ENCODE results near the gene HACD4. TPM values are rescaled to one million over a fixed set of nuclear protein-coding genes. Genes with fewer than 3 reads are reported as not detected.

The HACD4 gene
- total and polyA plus RNA-seq, 2 of the 13 experiments (the other 11 are each of a cell fraction or from before 2014, with no cell fraction given) = not detected

GRCh38 chr9:20985851-20986600 lies 45.4 kb downstream of the HACD4 start (continued):
- no peak for TF ChIP-seq AKNA (CRISPR knock-in tag; IDR thresholded peaks at IDR 0.05; ENCODE audit: borderline replicate concordance)

GRCh38 chr9:20984506-20984905 lies 46.9 kb downstream of the HACD4 start:
- WGBS (ENCODE audit: low lambda C conversion rate) = 94% methylated on average over 3 of the region's 3 CpGs
- H3K9me3 ChIP-seq (ENCODE audit: low read length) = no peaks in the 10 kb centered on the region
- intact Hi-C loops (cut with micrococcal nuclease; ENCODE audit: unreplicated experiment) = no loop called here
- no TSS peak for BruUV-seq (replicated peaks)
- no peak overlapping the region for H3K4me2 ChIP-seq (ENCODE audit: low read depth, low read length)
- H3K36me3 ChIP-seq (replicated peaks in 1 of 2; ENCODE audit: control insufficient read depth in 1 of 2, insufficient read depth in 2 of 2, low read length in 2 of 2) = peaks cover 0 to 2% of the 10 kb centered on the region in 2 experiments; a peak in 3 of 5 replicates
- no peak overlapping the region for H3K27ac ChIP-seq (ENCODE audit: extremely low read length, insufficient read depth, low read length)
- FAIRE-seq = no peak
- H3K4me3 ChIP-seq (replicated peaks in 1 of 3; ENCODE audit: insufficient read depth in 1 of 3, low read depth in 2 of 3, low read length in 3 of 3) = no peak overlapping the region
- no peak overlapping the region for H3K9ac ChIP-seq (ENCODE audit: insufficient read depth, low read depth, low read length)
- no peaks in the 10 kb centered on the region for H3K4me1 ChIP-seq (ENCODE audit: insufficient read depth, low read length)
- ATAC-seq = no peak
- ChIA-PET POLR2A (no interaction called here), CTCF (ENCODE audit: low intra/inter-chr PET ratio, low total read pairs) (no interaction called here)
- DNase-seq (ENCODE audit: low spot score) = no peak
- H3K79me2 ChIP-seq (ENCODE audit: insufficient read depth, low read length) = no peaks in the 10 kb centered on the region
- H2AFZ ChIP-seq (ENCODE audit: low read length) = no peak overlapping the region
- in situ Hi-C loops (cut with HindIII; ENCODE audit: extremely low pct_ligation_motif_present, low pct_unique_long_range_greater_than_20kb) = no loop called here
- H3K27me3 ChIP-seq (ENCODE audit: control insufficient read depth in 1 of 2, insufficient read depth in 2 of 2, low read length in 2 of 2) = no peaks in the 10 kb centered on the region
- no peaks in the 10 kb centered on the region for H4K20me1 ChIP-seq (ENCODE audit: insufficient read depth, low read length)
- no peak for TF ChIP-seq ZNF563 (CRISPR knock-in tag; IDR thresholded peaks at IDR 0.05)
- TF ChIP-seq HCFC1 (IDR thresholded peaks at IDR 0.05; ENCODE audit: low read depth, low read length) = no peak
- no peak for TF ChIP-seq MIER2 (CRISPR knock-in tag; IDR thresholded peaks at IDR 0.05)
- TF ChIP-seq ATF3 (CRISPR knock-in tag; IDR thresholded peaks at IDR 0.05) = no peak
- TF ChIP-seq CENPT (CRISPR knock-in tag; IDR thresholded peaks at IDR 0.05; ENCODE audit: low read depth) = no peak
- no peak for TF ChIP-seq MBNL3 (CRISPR knock-in tag; conservative IDR thresholded peaks at IDR 0.05)
- TF ChIP-seq ZNF33A (CRISPR knock-in tag; IDR thresholded peaks at IDR 0.05; ENCODE audit: borderline replicate concordance) = no peak
- TF ChIP-seq NCOA1 (CRISPR knock-in tag; IDR thresholded peaks at IDR 0.05) = no peak
- no peak for TF ChIP-seq THAP11 (CRISPR knock-in tag; IDR thresholded peaks at IDR 0.05)
- TF ChIP-seq ZNF354B (CRISPR knock-in tag; IDR thresholded peaks at IDR 0.05) = no peak
- no peak for TF ChIP-seq ATF1 (CRISPR knock-in tag; IDR thresholded peaks at IDR 0.05)
- no peak for TF ChIP-seq EHMT2 (IDR thresholded peaks at IDR 0.05; ENCODE audit: borderline replicate concordance, low read depth, low read length)
- no peak for TF ChIP-seq MAFF (IDR thresholded peaks at IDR 0.05; ENCODE audit: low read depth, low read length)
